IMR-90 (cell line): ENCODE measurements around the gene CFAP300. TPM values are rescaled to one million over a fixed set of nuclear protein-coding genes. Genes with fewer than 3 reads are reported as not detected.

Source experiments
- ATAC-seq: fragments of 200-7000 bp; cut with Tn5 transposase; 2 replicates; pipeline ENCODE4 v1.9.1; 2020; ENCODE audit warnings: low read depth, mild to moderate bottlenecking, moderate library complexity
- BruUV-seq: library from RNA; stranded (reverse); fragments of 400-500 nt; replicated peaks from 2 replicates; lab custom pipeline; 2021; lab: Mats Ljungman, UMichigan
- CTCF ChIA-PET: fragments of 300-600 bp; formaldehyde crosslinking; extraction: SDS; loops from one replicate; lab custom pipeline; 2021; ENCODE audit warnings: antibody characterized with exemption; lab: Yijun Ruan, JAX
- POLR2A ChIA-PET: fragments of 300-600 bp; sonication (Branson Sonifier 250); formaldehyde crosslinking; loops from one replicate; lab custom pipeline; 2022; ENCODE audit warnings: antibody characterized with exemption; ENCODE audit not compliant: unreplicated experiment; lab: Charles Lee
- DNase-seq: peaks from one replicate; pipeline ENCODE4 v3.0.0; 2013
- H2AFZ ChIP-seq: replicated peaks from 2 replicates; pipeline ENCODE3; 2013; ENCODE audit warnings: low read length, mild to moderate bottlenecking; ENCODE audit not compliant: poor library complexity
- H2AK5ac ChIP-seq: 2 replicates; pipeline ENCODE4 v1.6.1; 2013; ENCODE audit warnings: low read depth, low read length, inconsistent platforms
- H2AK9ac ChIP-seq: replicated peaks from 2 replicates; pipeline ENCODE3; 2013; ENCODE audit warnings: mild to moderate bottlenecking, low read depth, low read length, moderate library complexity; ENCODE audit not compliant: poor library complexity
- H2BK120ac ChIP-seq: 2 replicates; pipeline ENCODE4 v1.6.1; 2013; ENCODE audit warnings: low read depth, low read length, inconsistent platforms
- H2BK15ac ChIP-seq: 3 replicates; pipeline ENCODE4 v1.6.1; 2013; ENCODE audit warnings: low read depth, low read length, inconsistent platforms
- H2BK20ac ChIP-seq: 2 replicates; pipeline ENCODE4 v1.6.1; 2013; ENCODE audit warnings: low read depth, mild to moderate bottlenecking, inconsistent platforms, low read length, moderate library complexity
- H2BK5ac ChIP-seq: 2 replicates; pipeline ENCODE4 v1.6.1; 2013; ENCODE audit warnings: mild to moderate bottlenecking, low read depth, low read length, inconsistent platforms; ENCODE audit not compliant: poor library complexity, severe bottlenecking
- H3K14ac ChIP-seq: replicated peaks from 2 replicates; pipeline ENCODE4 v1.6.1; 2013; ENCODE audit warnings: low read depth, low read length, inconsistent platforms
- H3K18ac ChIP-seq: 2 replicates; pipeline ENCODE4 v1.6.1; 2013; ENCODE audit warnings: low read depth, low read length, control low read depth
- H3K23ac ChIP-seq: 2 replicates; pipeline ENCODE4 v1.6.1; 2013; ENCODE audit warnings: low read depth, low read length, inconsistent platforms
- H3K27ac ChIP-seq: 2 replicates; pipeline ENCODE4 v1.5.1; 2013; ENCODE audit warnings: mild to moderate bottlenecking, control low read depth, low read length; ENCODE audit not compliant: insufficient read depth
- H3K27me3 ChIP-seq: 2 replicates; pipeline ENCODE4 v1.6.1; 2013; ENCODE audit warnings: low read length; ENCODE audit not compliant: control insufficient read depth, insufficient read depth
- H3K36me3 ChIP-seq: 2 replicates; pipeline ENCODE4 v1.6.1; 2013; ENCODE audit warnings: low read length, mixed read lengths; ENCODE audit not compliant: control insufficient read depth, insufficient read depth
- H3K4ac ChIP-seq: 2 replicates; pipeline ENCODE4 v1.6.1; 2013; ENCODE audit warnings: low read depth, low read length, inconsistent platforms
- H3K4me1 ChIP-seq: 2 replicates; pipeline ENCODE4 v1.6.1; 2013; ENCODE audit warnings: low read length, mixed read lengths; ENCODE audit not compliant: control insufficient read depth, insufficient read depth
- H3K4me2 ChIP-seq: 2 replicates; pipeline ENCODE4 v1.6.1; 2013; ENCODE audit warnings: low read depth, mild to moderate bottlenecking, control low read depth, low read length, moderate library complexity
- H3K4me3 ChIP-seq: 2 replicates; pipeline ENCODE4 v1.5.1; 2013; ENCODE audit warnings: low read depth, mild to moderate bottlenecking, control low read depth, low read length, moderate library complexity; ENCODE audit not compliant: insufficient read depth
- H3K56ac ChIP-seq: 2 replicates; pipeline ENCODE4 v1.6.1; 2013; ENCODE audit warnings: low read length, inconsistent platforms; ENCODE audit not compliant: insufficient read depth; ENCODE audit errors: extremely low read depth
- H3K79me1 ChIP-seq, 2 experiments: 2 replicates each; pipeline ENCODE4 v1.6.1; 2013; ENCODE audit warnings: low read length in 2 of 2, inconsistent platforms in 1 of 2, low read depth in 1 of 2
- H3K9ac ChIP-seq: 2 replicates; pipeline ENCODE4 v1.6.1; 2013; ENCODE audit warnings: low read depth, low read length, control low read depth
- H3K9me1 ChIP-seq: 2 replicates; pipeline ENCODE4 v1.6.1; 2013; ENCODE audit warnings: low read length, inconsistent platforms; ENCODE audit not compliant: insufficient read depth
- H3K9me3 ChIP-seq: 2 replicates; pipeline ENCODE4 v1.6.1; 2013; ENCODE audit warnings: low read length; ENCODE audit not compliant: control insufficient read depth, insufficient read depth
- H4K20me1 ChIP-seq: 2 replicates; pipeline ENCODE4 v1.6.1; 2013; ENCODE audit warnings: low read length, inconsistent platforms; ENCODE audit not compliant: insufficient read depth
- H4K5ac ChIP-seq: 2 replicates; pipeline ENCODE4 v1.6.1; 2013; ENCODE audit warnings: mild to moderate bottlenecking, low read depth, low read length, control low read depth
- H4K8ac ChIP-seq, 2 experiments: 2 replicates each; pipeline ENCODE4 v1.6.1; 2013; ENCODE audit warnings: low read depth in 2 of 2, low read length in 2 of 2, control low read depth in 1 of 2, inconsistent platforms in 1 of 2
- H4K91ac ChIP-seq: 2 replicates; pipeline ENCODE4 v1.6.1; 2013; ENCODE audit warnings: low read depth, low read length, inconsistent platforms; ENCODE audit not compliant: insufficient read depth
- BHLHE40 ChIP-seq: fragments of 150-350 bp; IDR thresholded peaks from 2 replicates; pipeline ENCODE4 v1.6.1; 2016; ENCODE audit warnings: mild to moderate bottlenecking, low read depth, low read length
- CEBPB ChIP-seq: IDR thresholded peaks from 2 replicates; pipeline ENCODE4 v1.6.1; 2012; ENCODE audit warnings: low read depth, low read length, improper control_type of control experiment
- CHD1 ChIP-seq: IDR thresholded peaks from 2 replicates; pipeline ENCODE4 v1.6.1; 2012; ENCODE audit warnings: low read depth, low read length, improper control_type of control experiment
- CTCF ChIP-seq: conservative IDR thresholded peaks from 2 replicates; pipeline ENCODE4 v1.5.1; 2012; ENCODE audit warnings: mild to moderate bottlenecking, low read depth, low read length, improper control_type of control experiment
- ELK1 ChIP-seq: fragments of 150-350 bp; IDR thresholded peaks from 2 replicates; pipeline ENCODE4 v1.6.1; 2016; ENCODE audit warnings: low read depth, mild to moderate bottlenecking, low read length, moderate library complexity, borderline replicate concordance
- FOS ChIP-seq: fragments of 150-350 bp; IDR thresholded peaks from 2 replicates; pipeline ENCODE4 v1.6.1; 2016; ENCODE audit warnings: low read depth, low read length
- MAFK ChIP-seq: IDR thresholded peaks from 2 replicates; pipeline ENCODE4 v1.6.1; 2012; ENCODE audit warnings: low read depth, low read length, improper control_type of control experiment
- MAZ ChIP-seq: IDR thresholded peaks from 2 replicates; pipeline ENCODE4 v1.6.1; 2012; ENCODE audit warnings: low read depth, mild to moderate bottlenecking, low read length, improper control_type of control experiment, moderate library complexity, borderline replicate concordance
- MXI1 ChIP-seq: IDR thresholded peaks from 2 replicates; pipeline ENCODE4 v1.6.1; 2012; ENCODE audit warnings: low read depth, mild to moderate bottlenecking, low read length, moderate library complexity, borderline replicate concordance
- NFE2L2 ChIP-seq: fragments of 150-350 bp; IDR thresholded peaks from 2 replicates; pipeline ENCODE4 v1.6.1; 2016; ENCODE audit warnings: low read depth, mild to moderate bottlenecking, low read length
- POLR2A ChIP-seq: IDR thresholded peaks from 2 replicates; pipeline ENCODE4 v1.6.1; 2012; ENCODE audit warnings: mild to moderate bottlenecking, low read depth, low read length
- RAD21 ChIP-seq: IDR thresholded peaks from 2 replicates; pipeline ENCODE4 v1.6.1; 2012; ENCODE audit warnings: low read length, improper control_type of control experiment
- RCOR1 ChIP-seq: IDR thresholded peaks from 2 replicates; pipeline ENCODE4 v1.6.1; 2012; ENCODE audit warnings: mild to moderate bottlenecking, low read length, improper control_type of control experiment; ENCODE audit not compliant: insufficient replicate concordance
- RFX5 ChIP-seq: IDR thresholded peaks from 2 replicates; pipeline ENCODE4 v1.8.0; 2012; ENCODE audit warnings: low read depth, mild to moderate bottlenecking, low read length, moderate library complexity
- SMC3 ChIP-seq: fragments of 150-350 bp; IDR thresholded peaks from 2 replicates; pipeline ENCODE4 v1.6.1; 2016; ENCODE audit warnings: low read depth, mild to moderate bottlenecking, antibody characterized with exemption, low read length, moderate library complexity
- USF2 ChIP-seq: fragments of 150-350 bp; IDR thresholded peaks from 2 replicates; pipeline ENCODE4 v1.6.1; 2017; ENCODE audit warnings: mild to moderate bottlenecking, antibody characterized with exemption, low read length, low read depth
- WGBS, 2 experiments: methylation state at CpG; one replicate each; pipeline versions ENCODE4 v1.1.5 to v1.1.7; 2013; ENCODE audit warnings: missing lambda C conversion rate in 2 of 2; ENCODE audit not compliant: insufficient read length in 1 of 2; ENCODE audit errors: extremely low coverage in 2 of 2; 5-methylcytosine and 5-hydroxymethylcytosine counted together
- dilution Hi-C: fragments of 300-500 bp; cut with HindIII; formaldehyde crosslinking; loops from one replicate; pipeline ENCODE4 v1.14.3; 2018; ENCODE audit warnings: low sequenced_read_pairs; ENCODE audit not compliant: unreplicated experiment
- in situ Hi-C: fragments of 300-500 bp; cut with MboI; formaldehyde crosslinking; loops from 3 replicates; pipeline ENCODE4 v1.14.3; 2019; ENCODE audit warnings: low sequenced_read_pairs, inconsistent platforms, mixed read lengths
- intact Hi-C: fragments of 100-400 bp; cut with micrococcal nuclease; formaldehyde crosslinking; loops from 2 replicates; pipeline ENCODE4 v1.10.0; 2022
- polyA plus RNA-seq, 3 experiments: library from polyadenylated mRNA; depleted of rRNA; stranded (reverse); fragments of >200 nt; gene quantifications; 2 replicates each; pipeline ENCODE4 v1.2.3, GENCODE V29; 2012; ENCODE audit warnings: low replicate concordance in 1 of 3
- total RNA-seq: library from RNA; depleted of rRNA; stranded (reverse); fragments of >200 nt; gene quantifications from 2 replicates; pipeline ENCODE4 v1.2.3, GENCODE V29; 2012

The CFAP300 gene
- total and polyA plus RNA-seq, 2 of the 4 experiments (the other 2 are of a cell fraction): 0.90 to 1.8 TPM

- H3K9me1 ChIP-seq: peaks cover 5% of the 10 kb centered on the region
- 0 out of 3 replicates have a peak overlapping the region, but pooled peaks have one; percentile 27 for H2BK15ac ChIP-seq
- in situ Hi-C loops: no loop called here
- no peak overlapping the region for H2AK9ac ChIP-seq
- peak overlapping the region; percentile 75; the same call in 1 of the 2 replicates for H3K23ac ChIP-seq
- peak overlapping the region; percentile 85 for H3K27ac ChIP-seq
- peak overlapping the region; percentile 59 for H3K9ac ChIP-seq
- peak overlapping the region in 1 of 2 experiments; percentile 53; a peak in 2 of 4 replicates for H4K8ac ChIP-seq
- no peak overlapping the region for H2BK120ac ChIP-seq
- DNase-seq (peak; percentile 17), ATAC-seq (no peak)
- H3K4me1 ChIP-seq: peaks cover 13% of the 10 kb centered on the region
- no peaks in the 10 kb centered on the region for H3K27me3 ChIP-seq
- peaks cover 21% of the 10 kb centered on the region for H4K20me1 ChIP-seq
- H2AK5ac ChIP-seq: peak overlapping the region; percentile 63; the same call in 1 of the 2 replicates
- H4K5ac ChIP-seq: no peak overlapping the region
- POLR2A ChIA-PET: no interaction called here
- CTCF ChIA-PET: no interaction called here
- peak overlapping the region; percentile 96 for H3K4me2 ChIP-seq
- no peak overlapping the region for H2BK20ac ChIP-seq
- dilution Hi-C loops: no loop called here
- no peak overlapping the region for H3K56ac ChIP-seq
- no peak overlapping the region for H2AFZ ChIP-seq
- no TSS peak for BruUV-seq
- peak overlapping the region; percentile 71 for H3K14ac ChIP-seq
- peaks cover 6% of the 10 kb centered on the region for H3K36me3 ChIP-seq
- H3K9me3 ChIP-seq: no peaks in the 10 kb centered on the region
- 14% methylated on average over 1 of the region's 4 CpGs; no CpG with 5 or more reads in 1 of the 2 experiments for WGBS, 2 experiments
- H3K79me1 ChIP-seq: peaks cover 0 to 21% of the 10 kb centered on the region in 2 experiments; a peak in 2 of 4 replicates
- no peak for TF ChIP-seq SMC3
- no peak for TF ChIP-seq CTCF
- no peak for TF ChIP-seq POLR2A
- no peak for TF ChIP-seq NFE2L2
- no peak for TF ChIP-seq RCOR1
- TF ChIP-seq RFX5: no peak
- no peak for TF ChIP-seq MXI1
- no peak for TF ChIP-seq ELK1
- no peak for TF ChIP-seq MAFK
- TF ChIP-seq CEBPB: no peak
- TF ChIP-seq MAZ: no peak
- TF ChIP-seq CHD1: no peak
- no peak for TF ChIP-seq FOS
- no peak for TF ChIP-seq USF2
- TF ChIP-seq RAD21: no peak
- no peak for TF ChIP-seq BHLHE40
- H3K4ac ChIP-seq: peak overlapping the region; percentile 54; the same call in 1 of the 2 replicates
- H2BK5ac ChIP-seq: peak overlapping the region; percentile 59
- peak overlapping the region; percentile 38 for H3K4me3 ChIP-seq
- intact Hi-C loops: loop anchor here (2.0 to 5.0 kb wide), 4 partner anchors 25 to 233 kb away; partner anchors contain the start of gene BIRC2
- peak overlapping the region; percentile 46 for H3K18ac ChIP-seq
- H4K91ac ChIP-seq: peak overlapping the region; percentile 41; the same call in 1 of the 2 replicates
Measured at GRCh38 chr11:102114032-102114431, 66.8 kb downstream of the CFAP300 start.
